H1 (cell line): Measurements from ENCODE around the gene DLEC1. TPM values are rescaled to one million over a fixed set of nuclear protein-coding genes. Genes with fewer than 3 reads are reported as not detected.

ENCODE experiments used
- CTCF ChIA-PET: fragments of 300-600 bp; sonication (Branson Sonifier 250); formaldehyde crosslinking; loops from one replicate; lab custom pipeline; 2021; ENCODE audit not compliant: partially characterized antibody; lab: Charles Lee
- POLR2A ChIA-PET: fragments of 300-600 bp; sonication (Branson Sonifier 250); formaldehyde crosslinking; loops from one replicate; lab custom pipeline; 2021; ENCODE audit warnings: inconsistent platforms; ENCODE audit not compliant: partially characterized antibody; lab: Charles Lee
- DNase-seq, 2 experiments: peaks; one replicate each; pipeline versions ENCODE4 v3.0.0 to v3.0.0-alpha.2; 2010 to 2022; ENCODE audit warnings: low spot score in 2 of 2, low read depth in 1 of 2, mixed read lengths in 1 of 2
- FAIRE-seq: peaks from 2 replicates; lab custom pipeline; 2011; peaks lifted over from hg19 to GRCh38; lab: Jason Lieb, UNC
- H2AFZ ChIP-seq: 2 replicates; pipeline ENCODE4 v1.8.1; 2012; ENCODE audit warnings: low read length, inconsistent platforms
- H2AK5ac ChIP-seq: 2 replicates; pipeline ENCODE4 v1.6.1; 2013; ENCODE audit warnings: low read depth, low read length
- H2BK120ac ChIP-seq: replicated peaks from 2 replicates; pipeline ENCODE3; 2013; ENCODE audit warnings: low read depth, low read length, inconsistent platforms
- H2BK12ac ChIP-seq: 2 replicates; pipeline ENCODE4 v1.6.1; 2013; ENCODE audit warnings: low read depth, low read length
- H2BK15ac ChIP-seq: 2 replicates; pipeline ENCODE4 v1.6.1; 2013; ENCODE audit warnings: low read length
- H2BK20ac ChIP-seq: 2 replicates; pipeline ENCODE4 v1.6.1; 2013; ENCODE audit warnings: low read length
- H2BK5ac ChIP-seq: 2 replicates; pipeline ENCODE4 v1.6.1; 2013; ENCODE audit warnings: low read depth, low read length
- H3K14ac ChIP-seq: 2 replicates; pipeline ENCODE4 v1.6.1; 2013; ENCODE audit warnings: inconsistent platforms; ENCODE audit not compliant: insufficient read length
- H3K18ac ChIP-seq: 2 replicates; pipeline ENCODE4 v1.6.1; 2013; ENCODE audit warnings: low read length; ENCODE audit errors: extremely low read depth
- H3K23ac ChIP-seq: 2 replicates; pipeline ENCODE4 v1.6.1; 2013; ENCODE audit warnings: inconsistent platforms; ENCODE audit not compliant: insufficient read length
- H3K23me2 ChIP-seq: 2 replicates; pipeline ENCODE4 v1.6.1; 2013; ENCODE audit warnings: low read depth, low read length
- H3K27ac ChIP-seq: 2 replicates; pipeline ENCODE4 v1.6.1; 2011; ENCODE audit warnings: low read depth, low read length, inconsistent platforms
- H3K27me3 ChIP-seq, 4 experiments: replicated peaks in 1 of 4; 1 replicate in 1 of 4; 2 replicates in 3 of 4; pipeline versions ENCODE4 v1.6.1 to v1.8.1; 2011 to 2013; ENCODE audit warnings: low read length in 3 of 4, mild to moderate bottlenecking in 3 of 4, inconsistent platforms in 2 of 4, mixed read lengths in 2 of 4, moderate library complexity in 1 of 4; ENCODE audit not compliant: control insufficient read depth in 3 of 4, insufficient read depth in 3 of 4; ENCODE audit errors: extremely low read depth in 1 of 4
- H3K36me3 ChIP-seq, 4 experiments: 2 replicates each; pipeline versions ENCODE4 v1.6.1 to v1.8.1; 2011 to 2013; ENCODE audit warnings: mild to moderate bottlenecking in 4 of 4, low read length in 3 of 4, moderate library complexity in 2 of 4, control low read depth in 1 of 4, inconsistent platforms in 1 of 4; ENCODE audit not compliant: insufficient read depth in 4 of 4, control insufficient read depth in 2 of 4
- H3K4ac ChIP-seq: replicated peaks from 2 replicates; pipeline ENCODE3; 2013; ENCODE audit warnings: low read length, low read depth, mixed read lengths, inconsistent platforms; ENCODE audit not compliant: insufficient read length
- H3K4me1 ChIP-seq, 4 experiments: replicated peaks in 1 of 4; 1 replicate in 1 of 4; 2 replicates in 3 of 4; pipeline versions ENCODE4 v1.6.1 to v1.8.1; 2011 to 2013; ENCODE audit warnings: low read length in 3 of 4, inconsistent platforms in 2 of 4, mixed read lengths in 1 of 4; ENCODE audit not compliant: insufficient read depth in 4 of 4, control insufficient read depth in 3 of 4
- H3K4me2 ChIP-seq, 2 experiments: 2 replicates each; pipeline versions ENCODE4 v1.6.1 to v1.8.1; 2011 to 2013; ENCODE audit warnings: low read depth in 2 of 2, low read length in 2 of 2, control low read depth in 1 of 2, inconsistent platforms in 1 of 2, mild to moderate bottlenecking in 1 of 2; ENCODE audit not compliant: insufficient read depth in 1 of 2
- H3K4me3 ChIP-seq, 4 experiments: fragments of 200-600, 300-600 bp in 1 of 4; sonication (generic), shearing (Covaris generic), sonication (Bioruptor Twin) in 1 of 4; 2 replicates each; pipeline versions ENCODE4 v1.5.1 to v1.8.1; 2011 to 2016; ENCODE audit warnings: low read length in 4 of 4, low read depth in 3 of 4, control low read depth in 2 of 4, inconsistent platforms in 2 of 4, mild to moderate bottlenecking in 2 of 4, mixed read lengths in 1 of 4, moderate library complexity in 1 of 4; ENCODE audit not compliant: insufficient read depth in 2 of 4; ENCODE audit errors: extremely low read depth in 1 of 4
- H3K56ac ChIP-seq: replicated peaks from 2 replicates; pipeline ENCODE3; 2013; ENCODE audit warnings: low read depth, mild to moderate bottlenecking, mixed read lengths, low read length, inconsistent platforms; ENCODE audit not compliant: insufficient read length
- H3K79me1 ChIP-seq: 2 replicates; pipeline ENCODE4 v1.6.1; 2013; ENCODE audit warnings: low read depth, low read length, control low read depth
- H3K79me2 ChIP-seq, 2 experiments: 2 replicates each; pipeline versions ENCODE4 v1.6.1 to v1.8.1; 2012 to 2013; ENCODE audit warnings: low read length in 2 of 2, mild to moderate bottlenecking in 2 of 2, inconsistent platforms in 1 of 2; ENCODE audit not compliant: insufficient read depth in 2 of 2, control insufficient read depth in 1 of 2
- H3K9ac ChIP-seq, 4 experiments: replicated peaks in 1 of 4; 1 replicate in 1 of 4; 2 replicates in 3 of 4; pipeline versions ENCODE4 v1.6.1 to v1.8.1; 2011 to 2013; ENCODE audit warnings: low read depth in 3 of 4, low read length in 3 of 4, control low read depth in 2 of 4, mild to moderate bottlenecking in 2 of 4, moderate library complexity in 2 of 4, inconsistent platforms in 1 of 4; ENCODE audit errors: extremely low read depth in 1 of 4
- H3K9me3 ChIP-seq, 2 experiments: 2 replicates each; pipeline versions ENCODE4 v1.6.1 to v1.8.1; 2012 to 2013; ENCODE audit warnings: mild to moderate bottlenecking in 2 of 2, moderate library complexity in 2 of 2, control low read depth in 1 of 2, inconsistent platforms in 1 of 2, low read depth in 1 of 2, low read length in 1 of 2, mixed read lengths in 1 of 2; ENCODE audit not compliant: insufficient read depth in 2 of 2
- H4K20me1 ChIP-seq, 2 experiments: replicated peaks in 1 of 2; 2 replicates each; pipeline versions ENCODE3 to v1.8.1; 2011 to 2013; ENCODE audit warnings: inconsistent platforms in 2 of 2, low read length in 2 of 2, mild to moderate bottlenecking in 1 of 2; ENCODE audit not compliant: insufficient read depth in 2 of 2, control insufficient read depth in 1 of 2
- H4K5ac ChIP-seq: 2 replicates; pipeline ENCODE4 v1.6.1; 2013; ENCODE audit warnings: low read length, low read depth, mixed read lengths, inconsistent platforms; ENCODE audit not compliant: insufficient read length
- H4K8ac ChIP-seq: 2 replicates; pipeline ENCODE4 v1.8.0; 2013; ENCODE audit warnings: mild to moderate bottlenecking, moderate library complexity, low read length, inconsistent platforms; ENCODE audit not compliant: insufficient read depth; ENCODE audit errors: extremely low read depth
- H4K91ac ChIP-seq: replicated peaks from 2 replicates; pipeline ENCODE3; 2013; ENCODE audit warnings: low read length, mixed read lengths, inconsistent platforms; ENCODE audit not compliant: insufficient read length
- BCL11A ChIP-seq, 2 experiments: IDR thresholded peaks; one replicate each; pipeline ENCODE4 v1.6.1; 2011; ENCODE audit warnings: low read depth in 2 of 2, low read length in 2 of 2, mild to moderate bottlenecking in 2 of 2
- EGR1 ChIP-seq: IDR thresholded peaks from 2 replicates; pipeline ENCODE4 v1.6.1; 2011; ENCODE audit warnings: low read depth, low read length, borderline replicate concordance
- FOSL1 ChIP-seq: IDR thresholded peaks from 2 replicates; pipeline ENCODE4 v1.6.1; 2011; ENCODE audit warnings: mild to moderate bottlenecking, low read depth, low read length, moderate library complexity; ENCODE audit not compliant: insufficient read depth
- KDM4A ChIP-seq: IDR thresholded peaks from one replicate; pipeline ENCODE4 v1.7.1; 2012; ENCODE audit warnings: low read depth, mild to moderate bottlenecking, moderate library complexity, low read length, inconsistent platforms; ENCODE audit not compliant: severe bottlenecking
- PHF8 ChIP-seq: fragments of 200-600 bp; sonication (generic); conservative IDR thresholded peaks from 2 replicates; pipeline ENCODE4 v1.7.1; 2012; ENCODE audit warnings: low read depth, mild to moderate bottlenecking, inconsistent platforms, low read length, moderate library complexity
- RFX5 ChIP-seq: IDR thresholded peaks from 2 replicates; pipeline ENCODE4 v1.6.1; 2011; ENCODE audit warnings: low read depth, low read length, improper control_type of control experiment, borderline replicate concordance
- RNF2 ChIP-seq: fragments of 200-900, 300-1000 bp; sonication (generic); IDR thresholded peaks from 2 replicates; pipeline ENCODE4 v1.7.1; 2016; ENCODE audit warnings: borderline replicate concordance, low read depth, mild to moderate bottlenecking, antibody characterized with exemption, low read length; ENCODE audit not compliant: poor library complexity, severe bottlenecking; ENCODE audit errors: missing control alignments
- SUZ12 ChIP-seq: fragments of 200-600 bp; sonication (generic); IDR thresholded peaks from 2 replicates; pipeline ENCODE4 v1.6.1; 2012; ENCODE audit warnings: mild to moderate bottlenecking, inconsistent platforms, low read length, moderate library complexity, mixed read lengths
- TAF7 ChIP-seq: optimal IDR thresholded peaks from 2 replicates; pipeline ENCODE3; 2011; ENCODE audit warnings: low read depth, mild to moderate bottlenecking, inconsistent platforms, low read length, moderate library complexity, borderline replicate concordance
- TEAD4 ChIP-seq: IDR thresholded peaks from 2 replicates; pipeline ENCODE4 v1.6.1; 2012; ENCODE audit warnings: low read depth, low read length, inconsistent platforms, mixed read lengths
- WGBS, 2 experiments: shearing (Covaris generic) in 1 of 2; methylation state at CpG; one replicate each; pipeline versions ENCODE4 v1.1.6 to v1.1.7; 2013 to 2015; ENCODE audit warnings: low lambda C conversion rate in 2 of 2, mixed read lengths in 2 of 2, inconsistent platforms in 1 of 2, low coverage in 1 of 2, missing lambda C conversion rate in 1 of 2; ENCODE audit not compliant: insufficient replicate concordance in 2 of 2, insufficient coverage in 1 of 2, insufficient read length in 1 of 2; ENCODE audit errors: extremely low coverage in 1 of 2, missing lambda C conversion rate in 1 of 2; 5-methylcytosine and 5-hydroxymethylcytosine counted together
- polyA plus RNA-seq, 7 experiments: library from polyadenylated mRNA; depleted of rRNA in 3 of 7; stranded (reverse) in 5 of 7; unstranded in 2 of 7; fragments of >200 nt in 5 of 7; fragments of 200-250 nt in 2 of 7; gene quantifications; 1 replicate in 5 of 7; 2 replicates in 1 of 7; 4 replicates in 1 of 7; pipeline versions ENCODE4 v1.2.1 to v1.2.3, GENCODE V29; 2011 to 2013; ENCODE audit warnings: missing spikeins in 2 of 7, mixed read lengths in 2 of 7
- total RNA-seq: library from RNA; stranded (reverse); fragmentation: NEBNext Ultra II Directional; extraction: Animal tissue kit (Norgen Biotek cat#: 25700); gene quantifications from 2 replicates; pipeline ENCODE4 v1.2.1, GENCODE V29; 2021
- TF ChIP-seq, protein P1 (sequence below), 3 experiments: IDR thresholded peaks; 1 replicate in 2 of 3; 2 replicates in 1 of 3; pipeline versions ENCODE4 v1.5.1 to v1.6.1; 2011; ENCODE audit warnings: low read length in 3 of 3, mild to moderate bottlenecking in 3 of 3, inconsistent platforms in 2 of 3, low read depth in 1 of 3, moderate library complexity in 1 of 3; ENCODE audit not compliant: insufficient read depth in 1 of 3; ENCODE audit errors: control extremely low read depth in 1 of 3

DLEC1 gene
- total and polyA plus RNA-seq, 2 of the 8 experiments (the other 6 are each of a cell fraction or from before 2014, with no cell fraction given) = 0.26 to 0.76 TPM

DNA sequence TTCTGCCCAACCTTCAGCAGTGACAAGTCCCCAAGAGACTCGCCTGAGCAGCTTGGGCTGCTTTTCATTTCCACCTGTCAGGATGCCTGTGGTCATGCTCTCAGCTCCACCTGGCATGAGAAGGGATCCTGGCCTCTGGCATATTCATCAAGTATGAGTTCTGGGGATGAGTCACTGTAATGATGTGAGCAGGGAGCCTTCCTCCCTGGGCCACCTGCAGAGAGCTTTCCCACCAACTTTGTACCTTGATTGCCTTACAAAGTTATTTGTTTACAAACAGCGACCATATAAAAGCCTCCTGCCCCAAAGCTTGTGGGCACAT is 102.9 kb downstream of the DLEC1 start:
- Histone ChIP-seq H2AFZ (no peak overlapping the region), H2AK5ac (no peak overlapping the region)
- DNase-seq = no peak
- TF ChIP-seq RNF2 (no peak), EGR1 (no peak), FOSL1 (no peak), TAF7 (no peak), PHF8 (no peak), BCL11A (IDR thresholded peaks at IDR 0.05; ENCODE audit: low read depth in 2 of 2, low read length in 2 of 2) (no peak), TEAD4 (no peak), SUZ12 (no peak), KDM4A (no peak), RFX5 (no peak)
- TF ChIP-seq, protein P1, sequence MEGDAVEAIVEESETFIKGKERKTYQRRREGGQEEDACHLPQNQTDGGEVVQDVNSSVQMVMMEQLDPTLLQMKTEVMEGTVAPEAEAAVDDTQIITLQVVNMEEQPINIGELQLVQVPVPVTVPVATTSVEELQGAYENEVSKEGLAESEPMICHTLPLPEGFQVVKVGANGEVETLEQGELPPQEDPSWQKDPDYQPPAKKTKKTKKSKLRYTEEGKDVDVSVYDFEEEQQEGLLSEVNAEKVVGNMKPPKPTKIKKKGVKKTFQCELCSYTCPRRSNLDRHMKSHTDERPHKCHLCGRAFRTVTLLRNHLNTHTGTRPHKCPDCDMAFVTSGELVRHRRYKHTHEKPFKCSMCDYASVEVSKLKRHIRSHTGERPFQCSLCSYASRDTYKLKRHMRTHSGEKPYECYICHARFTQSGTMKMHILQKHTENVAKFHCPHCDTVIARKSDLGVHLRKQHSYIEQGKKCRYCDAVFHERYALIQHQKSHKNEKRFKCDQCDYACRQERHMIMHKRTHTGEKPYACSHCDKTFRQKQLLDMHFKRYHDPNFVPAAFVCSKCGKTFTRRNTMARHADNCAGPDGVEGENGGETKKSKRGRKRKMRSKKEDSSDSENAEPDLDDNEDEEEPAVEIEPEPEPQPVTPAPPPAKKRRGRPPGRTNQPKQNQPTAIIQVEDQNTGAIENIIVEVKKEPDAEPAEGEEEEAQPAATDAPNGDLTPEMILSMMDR (IDR thresholded peaks at IDR 0.05; ENCODE audit: control extremely low read depth in 1 of 3, insufficient read depth in 1 of 3, low read depth in 1 of 3, low read length in 3 of 3) = no peak

More for the DNA sequence above, 102.9 kb downstream of the DLEC1 start:
- Histone ChIP-seq H2BK5ac (no peak overlapping the region), H3K4me3 (no peak overlapping the region), H4K8ac (no peak overlapping the region; the same call in 1 of the 2 replicates), H2BK120ac (no peak overlapping the region), H2BK12ac (no peak overlapping the region), H3K4me2 (no peak overlapping the region), H3K36me3 (peaks cover 3 to 11% (median 8%) of the 10 kb centered on the region in 4 experiments; a peak in 4 of 8 replicates), H3K4me1 (peaks cover 7 to 16% (median 13%) of the 10 kb centered on the region in 4 experiments), H4K5ac (no peak overlapping the region), H3K9ac (no peak overlapping the region), H3K18ac (no peak overlapping the region), H3K14ac (no peak overlapping the region), H4K91ac (no peak overlapping the region), H3K56ac (no peak overlapping the region), H3K4ac (no peak overlapping the region), H3K27ac (no peak overlapping the region), H2BK15ac (no peak overlapping the region), H3K27me3 (no peaks in the 10 kb centered on the region), H3K79me1 (no peaks in the 10 kb centered on the region), H3K23me2 (peaks cover 18% of the 10 kb centered on the region), H3K79me2 (peaks cover 0 to 8% of the 10 kb centered on the region in 2 experiments; a peak in 1 of 4 replicates), H4K20me1 (no peaks in the 10 kb centered on the region), H2BK20ac (no peak overlapping the region), H3K23ac (no peak overlapping the region), H3K9me3 (no peaks in the 10 kb centered on the region)
- FAIRE-seq = no peak
- ChIA-PET POLR2A (interaction anchor here (1.3 to 2.3 kb wide), 2 partner anchors 22 to 23 kb away, joined by 3 to 13 read pairs; partner anchors contain the start of gene OXSR1), CTCF (interaction anchor here (1.2 to 8.1 kb wide), 6 partner anchors 10 to 156 kb away, joined by 3 to 52 read pairs (median 6); no protein-coding TSS in a partner anchor)
- WGBS, 2 experiments = 83% methylated on average over 2 of the region's 2 CpGs; no CpG with 5 or more reads in 1 of the 2 experiments
